GM21390 (cell line): ENCODE results near the gene TCHH.
"Not testable (repeated sequence)": the region's sequence is repeated elsewhere in the genome, so short reads cannot be mapped to it uniquely, and the experiment has no call there.

Experiments
- ATAC-seq: cut with Tn5 transposase; IDR thresholded peaks from one replicate; pipeline ENCODE4 v1.9.1; 2021; ENCODE audit not compliant: unreplicated experiment

The TCHH gene

GRCh38 chr1:152112885-152113432 is 2.3 kb downstream of the TCHH start:
- ATAC-seq = no peak

- no peak for ATAC-seq
Observed at GRCh38 chr1:152112101-152112884, 3.0 kb downstream of the TCHH start.

DNA sequence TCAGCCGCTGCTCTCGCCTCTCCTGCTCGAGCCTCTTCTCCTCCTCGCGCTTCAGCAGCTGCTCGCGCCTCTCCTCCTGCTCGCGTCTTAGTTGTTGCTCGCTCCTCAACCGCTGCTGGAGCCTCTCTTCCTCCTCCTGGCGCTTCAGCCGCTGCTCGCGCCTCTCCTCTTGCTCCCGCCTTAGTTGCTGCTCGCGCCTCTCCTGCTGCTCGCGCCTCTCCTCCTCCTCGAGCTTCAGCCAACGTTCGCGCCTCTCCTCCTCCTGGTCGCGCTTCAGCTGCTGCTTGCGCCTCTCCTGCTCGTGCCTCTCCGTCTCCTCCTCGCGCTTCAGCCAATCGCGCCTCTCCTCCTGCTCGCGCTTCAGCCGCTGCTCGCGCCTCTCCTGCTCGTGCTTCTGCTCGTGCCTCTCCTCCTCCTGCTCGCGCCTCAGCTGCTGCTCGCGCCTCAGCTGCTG is 3.7 kb downstream of the TCHH start:
- no peak for ATAC-seq

DNA sequence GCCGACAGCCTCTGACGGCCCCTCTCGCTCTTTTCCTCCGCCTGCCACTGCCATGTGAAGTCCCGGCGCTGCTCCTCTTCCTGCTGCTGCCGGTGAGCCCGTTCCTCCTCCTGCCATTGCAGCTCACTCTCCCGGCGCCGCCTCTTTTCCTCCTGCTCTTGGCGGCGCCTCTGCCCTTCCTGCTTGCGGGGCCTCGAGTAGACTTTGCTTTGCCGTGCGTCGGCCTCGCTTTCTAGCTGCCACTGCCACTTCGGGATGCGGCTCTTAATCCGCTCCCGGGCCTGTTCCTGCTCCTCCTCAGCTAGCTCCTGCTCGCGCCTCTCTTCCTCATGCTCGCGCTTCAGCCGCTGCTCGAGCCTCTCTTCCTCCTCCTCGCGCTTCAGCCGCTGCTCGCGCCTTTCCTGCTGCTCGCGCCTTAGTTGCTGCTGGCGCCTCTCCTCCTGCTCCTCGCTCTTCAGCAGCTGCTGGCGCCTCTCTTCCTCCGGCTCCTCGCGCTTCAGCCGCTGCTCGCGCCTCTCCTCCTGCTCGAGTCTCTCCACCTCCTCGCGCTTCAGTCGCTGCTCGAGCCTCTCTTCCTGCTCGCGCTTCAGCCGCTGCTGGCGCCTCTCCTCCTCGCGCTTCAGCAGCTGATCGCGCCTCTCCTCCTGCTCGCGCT is 4.3 kb downstream of the TCHH start:
- no peak for ATAC-seq

DNA sequence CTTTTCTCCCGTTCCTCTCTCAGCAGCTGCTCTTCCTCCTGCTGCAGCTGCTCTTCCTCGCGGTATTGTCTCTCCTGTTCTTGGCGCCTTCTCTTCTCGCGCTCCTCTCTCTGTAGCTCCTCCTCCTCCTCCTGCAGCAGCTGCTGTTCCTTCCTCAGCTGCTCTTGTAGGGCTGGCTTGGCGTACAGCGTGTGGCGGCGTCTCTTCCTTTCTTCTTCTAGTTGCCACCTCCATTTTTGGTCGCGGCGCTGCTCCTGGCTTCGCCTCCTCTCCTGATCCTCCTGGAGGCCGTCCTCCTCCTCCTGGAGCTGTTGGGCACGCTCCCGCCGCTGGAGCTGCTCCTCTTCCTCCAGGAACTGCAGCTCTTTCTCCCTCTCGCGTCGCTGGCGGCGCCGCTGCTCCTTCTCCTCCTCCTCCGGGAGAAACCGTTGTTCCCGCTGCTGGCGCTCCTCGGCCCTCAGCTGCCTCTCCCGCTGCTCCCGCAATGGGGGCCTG is 4.8 kb downstream of the TCHH start:
- ATAC-seq = no peak

- no peak for ATAC-seq
Observed at GRCh38 chr1:152109998-152110294, 5.3 kb downstream of the TCHH start.

DNA sequence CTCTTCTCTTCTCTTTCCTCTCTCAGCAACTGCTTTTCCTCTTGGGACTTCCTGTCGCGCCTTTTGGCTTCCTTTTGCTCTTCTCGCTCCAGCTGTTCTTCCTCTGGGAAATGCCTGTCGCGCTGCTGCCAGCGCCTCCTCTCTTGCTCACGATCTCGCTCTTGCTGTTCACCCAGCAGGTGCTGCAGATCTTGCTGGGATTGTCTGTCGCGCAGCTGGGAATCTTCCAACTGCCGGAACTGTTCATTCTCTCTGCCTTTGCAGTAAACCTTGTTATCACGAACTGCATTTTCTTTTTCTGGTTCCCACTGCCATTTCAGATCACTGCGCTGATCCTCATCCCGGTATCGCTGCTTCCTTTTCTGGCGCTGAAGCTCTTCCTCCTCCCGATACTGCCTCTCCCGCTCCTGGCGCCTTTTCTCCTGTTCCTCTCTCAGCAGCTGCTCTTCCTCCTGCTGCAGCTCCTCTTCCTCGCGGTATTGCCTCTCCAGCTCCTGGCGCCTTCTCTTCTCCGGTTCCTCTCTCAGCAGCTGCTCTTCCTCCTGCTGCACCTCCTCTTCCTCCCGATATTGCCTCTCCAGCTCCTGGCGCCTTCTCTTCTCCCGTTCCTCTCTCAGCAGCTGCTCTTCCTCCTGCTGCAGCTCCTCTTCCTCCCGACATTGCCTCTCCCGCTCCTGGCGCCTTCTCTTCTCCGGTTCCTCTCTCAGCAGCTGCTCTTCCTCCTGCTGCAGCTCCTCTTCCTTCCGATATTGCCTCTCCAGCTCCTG is 5.8 kb downstream of the TCHH start:
- no peak for ATAC-seq

DNA sequence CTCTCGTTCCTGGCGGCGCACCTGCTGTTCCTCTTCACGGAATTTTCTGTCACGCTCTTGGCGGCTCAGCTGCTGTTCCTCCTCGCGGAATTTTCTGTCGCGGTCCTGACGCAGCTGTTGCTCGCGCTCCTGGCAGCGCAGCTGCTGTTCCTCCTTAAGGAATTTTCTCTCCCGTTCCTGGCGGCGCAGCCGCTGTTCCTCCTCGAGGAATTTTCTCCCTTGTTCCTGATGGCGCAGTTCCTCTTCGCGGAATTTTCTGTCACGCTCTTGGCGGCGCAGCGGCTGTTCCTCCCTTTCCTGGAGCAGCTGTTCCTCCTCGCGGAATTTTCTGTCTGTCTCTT is 6.4 kb downstream of the TCHH start:
- ATAC-seq = no peak

- no peak for ATAC-seq
Observed at GRCh38 chr1:152107984-152108881, 7.0 kb downstream of the TCHH start.

DNA sequence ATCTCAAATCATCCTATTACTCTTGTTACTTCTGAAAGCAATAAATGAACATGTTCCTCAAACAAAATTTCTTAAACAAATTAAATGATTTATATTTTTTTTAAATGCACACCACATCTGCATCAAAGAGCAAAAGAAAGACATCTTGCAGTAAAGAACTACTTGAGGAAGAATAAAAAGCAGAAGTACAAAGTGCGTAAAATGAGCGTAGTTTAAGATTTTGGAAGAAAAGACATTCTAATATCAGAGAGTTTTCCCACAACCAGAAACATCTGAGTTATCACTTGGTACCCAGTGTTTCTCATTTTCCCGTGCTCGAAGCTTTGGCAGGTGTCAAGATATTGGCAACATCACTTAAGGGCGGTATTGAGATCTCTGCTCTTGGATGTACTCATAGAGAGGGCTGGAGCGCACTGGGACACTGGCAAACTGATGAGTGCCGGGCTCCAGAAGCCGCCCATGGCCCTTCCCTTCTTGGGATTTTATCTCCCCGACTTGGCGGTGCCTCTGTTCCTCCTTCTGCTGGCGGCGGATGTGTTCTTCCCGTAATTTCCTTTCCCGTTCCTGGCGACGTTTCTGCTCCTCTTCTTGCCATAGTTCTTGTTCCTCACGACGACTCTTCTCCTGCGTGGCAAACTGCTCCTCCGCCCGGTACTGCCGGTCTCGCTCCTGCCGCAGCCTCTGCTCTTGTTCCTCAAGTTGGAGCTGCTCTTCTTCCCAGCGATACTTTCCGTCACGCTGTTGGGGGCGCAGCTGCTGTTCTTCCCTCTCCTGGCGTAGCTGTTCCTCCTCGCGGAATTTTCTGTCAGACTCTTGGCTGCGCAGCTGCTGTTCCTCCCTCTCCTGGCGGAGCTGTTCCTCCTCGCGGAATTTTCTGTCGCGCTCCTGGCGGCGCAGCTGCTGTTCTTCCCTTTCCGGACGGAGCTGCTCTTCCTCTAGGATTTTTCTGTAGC is 7.9 kb downstream of the TCHH start:
- no peak for ATAC-seq

GRCh38 chr1:152104854-152105253 is 10.4 kb downstream of the TCHH start:
- ATAC-seq = no peak

GRCh38 chr1:152096931-152097330 is 18.3 kb downstream of the TCHH start:
- ATAC-seq = no peak

DNA sequence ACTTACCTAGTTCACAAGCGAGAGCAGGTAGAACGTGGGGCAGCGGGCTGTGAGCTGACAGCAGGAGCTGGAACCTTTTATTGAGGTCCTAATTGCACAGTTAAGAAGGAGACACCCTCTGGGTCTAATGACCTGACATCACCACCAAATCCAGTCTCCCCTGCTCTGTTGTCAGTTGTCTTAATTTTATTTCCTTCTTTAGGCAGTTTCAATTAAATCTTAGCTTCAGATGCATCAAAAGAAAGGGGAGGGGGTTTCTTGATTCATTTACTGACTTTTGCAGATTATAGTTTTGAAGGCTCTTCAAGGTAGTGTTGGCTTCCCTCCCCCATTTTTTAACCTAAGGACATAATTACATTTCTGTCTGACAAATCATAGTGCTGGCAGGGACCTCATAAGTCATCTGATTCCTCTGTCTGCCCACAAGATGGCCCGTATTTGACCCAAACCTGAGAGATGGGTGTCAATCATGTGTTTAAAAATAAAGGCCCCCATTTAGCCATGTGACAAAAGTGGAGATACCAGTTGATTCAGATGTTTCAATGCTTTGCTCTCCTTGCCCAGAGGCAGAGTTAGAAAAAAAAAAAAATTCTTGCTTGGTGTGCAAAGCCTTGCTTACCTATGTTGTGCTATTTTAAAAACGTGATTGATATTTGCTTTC is 26.1 kb downstream of the TCHH start, which contains the start of gene TCHHL1:
Gene TCHHL1 (minus strand): TSS at position 51 of the 661 bp plus-strand sequence. CDS start 921 bp downstream, outside the sequence.
- no peak for ATAC-seq

DNA sequence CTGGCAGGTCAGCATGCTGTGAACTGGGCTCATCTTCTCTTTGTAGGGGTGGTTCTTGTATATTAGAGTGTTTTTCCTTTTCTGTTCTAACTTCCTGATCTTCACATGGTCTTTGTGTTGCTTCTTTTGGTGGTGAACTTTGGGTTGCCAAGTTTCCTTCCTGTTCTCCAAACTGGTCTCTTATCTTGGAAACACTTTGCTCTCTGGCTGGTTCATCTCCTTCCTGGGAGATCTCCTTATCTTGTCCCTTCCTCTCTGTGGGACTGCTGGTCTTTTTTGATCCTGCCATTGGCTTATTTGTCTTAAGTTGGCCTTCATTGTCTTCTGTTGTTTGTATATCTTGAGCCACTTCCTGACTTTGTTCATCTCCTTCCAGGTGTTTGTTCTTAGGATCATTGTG is 28.5 kb downstream of the TCHH start:
- ATAC-seq = no peak

DNA sequence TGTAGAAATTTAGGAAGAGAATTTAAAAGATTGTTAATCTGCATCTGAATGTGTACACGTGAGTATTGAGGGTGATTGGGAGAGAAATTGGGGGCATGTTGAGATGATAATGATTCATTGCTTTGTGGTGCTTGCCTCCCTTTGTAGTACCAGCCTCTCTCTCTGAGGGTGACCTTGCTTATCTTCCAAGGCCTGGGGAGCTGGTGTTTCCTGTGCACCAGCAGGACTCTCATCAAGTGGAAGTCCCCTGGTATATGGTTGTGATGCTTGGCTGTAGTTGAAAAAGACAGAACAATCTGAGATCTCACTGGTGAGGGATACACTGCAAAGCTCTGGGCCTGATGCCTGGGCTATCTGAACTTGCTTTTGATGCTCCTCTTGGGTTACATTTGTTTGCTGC is 30.4 kb downstream of the TCHH start:
- no peak for ATAC-seq

GRCh38 chr1:152081026-152081425 is 34.2 kb downstream of the TCHH start:
- ATAC-seq = not testable (repeated sequence)

DNA sequence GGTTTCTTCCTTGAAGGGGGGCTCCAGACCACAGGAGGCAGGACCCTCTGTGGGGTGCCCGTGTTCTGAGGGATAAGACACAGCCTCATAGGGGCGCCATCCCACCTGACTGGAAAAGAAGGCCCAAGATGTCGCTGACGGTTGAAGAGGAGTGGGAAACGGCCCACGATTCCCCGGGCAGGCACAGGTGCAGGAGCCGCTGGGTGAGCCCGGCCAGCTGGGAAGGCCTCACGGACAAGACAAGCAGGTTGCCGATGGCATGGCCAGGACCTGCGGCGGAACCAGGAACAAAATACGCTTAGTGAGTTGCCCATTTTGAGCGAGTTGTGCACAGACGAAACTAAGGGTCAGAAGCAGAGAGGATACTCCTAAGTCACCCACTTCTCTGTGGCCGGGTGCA is 34.8 kb downstream of the TCHH start:
- ATAC-seq = not testable (repeated sequence)

DNA sequence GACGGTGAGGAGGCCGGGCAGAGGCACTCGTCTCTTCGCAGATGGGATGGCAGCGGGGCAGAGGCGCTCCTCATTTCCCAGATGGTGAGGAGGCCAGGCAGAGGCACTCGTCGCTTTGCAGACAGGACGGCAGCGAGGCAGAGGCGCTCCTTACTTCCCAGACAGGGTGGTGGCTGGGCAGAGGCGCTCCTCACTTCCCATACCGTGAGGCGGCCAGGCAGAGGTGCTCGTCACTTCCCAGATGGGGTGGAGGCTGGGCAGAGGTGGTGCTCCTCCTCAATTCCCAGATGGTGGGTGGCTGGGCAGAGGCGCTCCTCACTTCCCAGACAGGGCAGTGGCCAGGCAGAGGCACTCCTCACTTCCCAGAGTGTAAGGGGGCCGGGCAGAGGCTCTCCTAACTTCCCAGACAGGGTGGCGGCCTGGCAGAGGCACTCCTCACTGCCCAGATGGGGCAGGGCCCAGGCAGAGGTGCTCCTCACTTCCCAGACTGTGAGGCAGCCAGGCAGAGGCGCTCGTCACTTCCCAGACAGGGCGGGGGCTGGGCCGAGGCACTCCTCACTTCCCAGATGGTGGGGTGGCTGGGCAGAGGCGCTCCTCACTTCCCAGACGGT is 36.3 kb downstream of the TCHH start:
- no peak for ATAC-seq
